Lung microvascular endothelial cell (primary cell): Measurements from ENCODE around the gene TUBA8. TPM values are rescaled to one million over a fixed set of nuclear protein-coding genes. Genes with fewer than 3 reads are reported as not detected.
A peak's percentile ranks its signal among the peaks of the same experiment; 100 is the strongest.

Experiments
- DNase-seq, 2 donors: peaks; one replicate each; pipeline versions ENCODE4 v3.0.0 to v3.0.0-alpha.2; 2010; ENCODE audit warnings: low read depth in 2 of 2
- total RNA-seq: library from RNA; depleted of rRNA; stranded (reverse); fragments of >200 nt; gene quantifications from 2 replicates; pipeline ENCODE4 v1.2.1, GENCODE V29; 2014

TUBA8 gene
- total RNA-seq, 1 donor from 2014 or later = 0.20 TPM

DNA sequence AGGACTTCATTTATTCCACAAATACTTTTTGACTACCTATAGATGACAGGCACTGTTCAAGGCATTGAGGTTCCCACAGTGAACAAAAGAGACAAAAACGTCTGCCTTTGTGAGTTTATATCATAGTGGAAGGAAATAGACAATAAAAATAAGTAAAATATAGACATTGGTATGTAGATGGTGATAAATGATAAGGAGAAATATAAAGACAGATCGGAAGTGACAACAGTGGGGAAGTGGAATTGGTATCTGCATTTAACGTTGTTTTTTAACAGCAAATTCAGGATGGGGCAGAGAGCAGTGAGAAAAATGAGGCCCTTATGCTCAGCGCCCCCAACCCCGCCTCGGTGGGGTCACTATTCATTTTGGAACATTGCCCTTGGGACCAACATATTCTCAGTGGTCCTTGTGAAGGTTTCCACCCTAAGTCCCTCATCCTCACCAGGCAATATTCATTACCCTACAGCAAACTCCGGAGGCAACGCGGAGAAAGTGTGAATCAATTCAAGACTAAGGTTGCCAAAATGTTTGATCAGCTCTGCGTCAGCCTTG lies 33.4 kb upstream of the TUBA8 start:
- no peak for DNase-seq

DNA sequence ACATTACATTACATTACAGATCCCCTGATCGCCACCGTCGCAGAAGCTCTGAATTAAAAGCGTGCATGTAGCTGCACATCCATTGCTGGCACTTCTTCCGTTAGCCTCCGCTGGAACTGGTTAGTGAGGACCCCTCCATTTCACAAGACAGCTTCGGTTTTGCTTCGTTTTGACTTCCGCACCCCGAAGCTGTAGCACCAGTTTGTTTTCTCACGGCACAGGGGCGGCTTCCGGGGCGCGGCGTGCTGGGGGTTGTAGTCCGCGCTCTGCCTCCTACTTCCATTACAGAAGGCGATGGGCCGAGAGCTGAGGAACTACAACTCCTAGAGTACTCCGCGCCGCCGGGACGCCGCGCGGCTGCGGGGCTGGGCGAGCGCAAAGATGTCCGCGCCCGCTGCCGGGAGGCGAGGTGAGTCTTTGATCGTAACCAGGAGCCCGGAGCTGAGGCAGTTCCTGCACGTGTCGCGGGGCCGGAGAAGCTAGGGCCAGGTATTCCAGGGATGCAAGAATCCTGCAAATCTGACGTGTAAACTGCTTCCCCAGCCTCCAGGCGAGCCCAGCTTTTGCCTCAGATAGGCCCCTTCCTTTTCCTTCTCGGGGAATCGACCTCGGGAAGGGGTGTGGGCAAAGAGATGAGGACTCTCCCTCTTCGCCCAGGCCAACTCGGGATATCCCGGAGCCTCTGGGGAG lies 32.8 kb upstream of the TUBA8 start, which contains the start of gene PEX26:
PEX26 (plus strand) TSS at position 352 of the 690 bp plus-strand sequence. CDS start 387 bp downstream, outside the sequence.
- peak; percentile 90 to 95 for DNase-seq

DNA sequence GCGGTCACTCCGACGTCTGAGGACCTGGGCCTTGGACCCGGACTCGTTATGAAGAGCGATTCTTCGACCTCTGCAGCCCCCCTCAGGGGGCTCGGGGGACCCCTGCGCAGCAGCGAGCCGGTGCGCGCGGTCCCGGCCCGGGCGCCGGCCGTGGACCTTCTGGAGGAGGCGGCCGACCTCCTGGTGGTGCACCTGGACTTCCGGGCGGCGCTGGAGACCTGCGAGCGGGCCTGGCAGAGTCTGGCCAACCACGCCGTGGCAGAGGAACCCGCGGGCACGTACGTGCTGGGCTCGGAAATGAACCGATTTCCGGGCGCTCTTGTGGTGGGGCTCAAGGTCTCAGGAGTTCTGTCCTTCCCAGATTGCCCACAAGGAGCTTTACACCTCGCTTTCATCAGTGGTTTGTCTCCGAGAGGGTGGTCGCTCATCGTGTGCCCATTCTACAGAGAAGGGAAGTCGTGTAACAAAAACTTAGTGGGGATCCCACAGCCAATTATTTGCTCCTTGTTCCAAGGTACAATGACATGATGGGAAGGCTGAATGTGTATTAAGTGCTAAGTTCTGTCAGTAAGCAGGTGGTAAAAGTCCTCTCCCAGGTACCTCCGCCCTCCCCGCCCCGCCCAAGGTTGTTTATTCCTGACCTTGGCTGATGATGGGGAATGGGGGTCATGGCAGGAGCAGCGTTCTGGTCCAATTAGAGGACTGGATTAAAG lies 32.1 kb upstream of the TUBA8 start:
- peak; percentile 42 to 60 for DNase-seq

DNA sequence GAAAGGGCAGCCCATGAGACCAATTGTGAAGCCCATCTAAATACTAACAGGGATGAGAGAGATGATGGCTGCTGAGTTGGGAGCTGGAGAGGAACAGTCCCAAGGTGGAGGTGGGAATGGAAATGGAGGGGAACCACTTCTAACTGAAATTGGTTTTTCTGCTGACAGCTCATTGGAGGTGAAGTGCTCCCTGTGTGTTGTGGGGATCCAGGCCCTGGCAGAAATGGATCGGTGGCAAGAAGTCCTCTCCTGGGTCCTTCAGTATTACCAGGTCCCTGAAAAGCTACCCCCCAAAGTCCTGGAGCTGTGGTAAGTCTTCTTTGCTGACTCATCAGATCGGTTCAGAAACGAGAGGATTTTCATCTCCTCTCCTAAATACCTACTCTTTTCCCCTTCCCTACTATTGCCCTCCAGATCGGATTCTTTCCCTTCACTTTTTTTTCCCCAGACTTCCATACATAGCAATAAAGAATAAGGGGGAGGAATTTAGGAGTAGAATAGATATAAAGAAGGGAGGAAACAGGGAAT lies 30.8 kb upstream of the TUBA8 start:
- no peak for DNase-seq

DNA sequence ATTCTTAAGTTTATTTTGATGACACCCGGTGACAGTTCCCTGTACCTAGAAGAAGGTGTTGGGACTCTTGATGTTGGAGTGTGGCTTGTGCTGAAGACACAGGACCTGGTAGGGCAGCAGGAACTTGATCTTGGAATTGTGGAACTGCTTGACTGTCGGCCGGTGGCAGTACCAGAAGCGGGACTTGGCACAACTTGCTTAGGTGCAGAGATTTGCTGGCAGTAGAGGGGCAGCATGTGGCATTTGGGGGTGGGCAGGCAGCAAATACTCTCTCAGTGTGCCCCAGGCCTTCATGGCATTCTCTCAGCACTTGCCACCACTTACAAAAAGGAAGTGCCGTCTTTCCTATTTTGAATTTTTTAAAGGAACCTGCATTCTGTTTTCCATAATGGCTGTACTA lies 29.2 kb upstream of the TUBA8 start:
- no peak for DNase-seq

DNA sequence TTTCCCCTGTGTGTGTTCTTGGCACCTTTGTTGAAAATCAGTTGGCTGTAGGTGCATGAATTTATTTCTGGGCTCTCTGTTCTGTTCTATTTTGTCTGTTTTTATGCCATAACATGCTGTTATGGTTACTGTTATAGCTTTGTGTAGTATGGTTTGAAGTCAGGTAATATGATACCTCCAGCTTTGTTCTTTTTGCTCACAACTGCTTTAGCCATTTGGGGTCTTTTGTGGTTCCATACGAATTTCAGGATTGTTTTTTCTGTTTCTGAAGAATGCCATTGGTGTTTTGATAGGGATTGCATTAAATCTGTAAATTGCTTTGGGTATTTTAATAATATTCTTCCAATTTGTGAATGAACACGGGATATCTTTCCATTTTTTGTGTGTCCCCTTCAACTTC lies 28.1 kb upstream of the TUBA8 start:
- DNase-seq = no peak

DNA sequence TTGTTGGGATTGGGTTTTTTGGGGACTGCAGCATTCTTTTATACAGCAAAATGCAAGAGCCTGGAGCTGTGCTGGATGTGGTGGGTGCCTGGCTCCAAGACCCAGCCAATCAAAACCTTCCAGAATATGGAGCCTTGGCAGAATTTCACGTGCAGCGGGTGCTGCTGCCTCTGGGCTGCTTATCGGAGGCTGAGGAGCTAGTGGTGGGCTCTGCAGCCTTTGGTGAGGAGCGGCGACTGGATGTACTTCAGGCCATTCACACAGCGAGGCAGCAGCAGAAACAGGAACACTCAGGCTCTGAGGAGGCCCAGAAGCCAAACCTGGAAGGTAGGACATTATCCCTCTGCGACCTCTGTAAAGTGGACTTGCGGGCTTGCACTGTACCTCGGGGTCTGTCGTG lies 27.2 kb upstream of the TUBA8 start:
- no peak for DNase-seq

DNA sequence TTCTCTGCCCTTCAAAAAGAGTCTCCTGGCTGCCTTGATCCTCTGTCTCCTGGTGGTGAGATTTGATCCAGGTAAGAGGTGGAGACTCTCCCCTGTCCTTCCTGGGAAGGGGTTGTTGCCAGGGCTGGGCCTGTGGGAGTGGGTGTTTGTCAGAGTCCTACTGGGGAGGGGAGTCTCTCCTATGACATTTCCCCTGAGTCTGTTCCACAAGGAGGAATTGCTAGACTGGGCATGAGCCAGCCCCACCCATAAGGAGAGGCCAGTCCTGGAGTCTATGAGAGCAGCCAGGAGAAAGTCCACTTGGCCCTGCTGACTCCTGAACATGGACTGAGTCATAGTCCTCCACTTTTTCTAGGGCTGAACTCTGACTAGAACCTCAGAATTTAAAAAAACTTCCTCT lies 25.4 kb upstream of the TUBA8 start:
- peak in 1 of 2 donors; percentile 49 for DNase-seq

DNA sequence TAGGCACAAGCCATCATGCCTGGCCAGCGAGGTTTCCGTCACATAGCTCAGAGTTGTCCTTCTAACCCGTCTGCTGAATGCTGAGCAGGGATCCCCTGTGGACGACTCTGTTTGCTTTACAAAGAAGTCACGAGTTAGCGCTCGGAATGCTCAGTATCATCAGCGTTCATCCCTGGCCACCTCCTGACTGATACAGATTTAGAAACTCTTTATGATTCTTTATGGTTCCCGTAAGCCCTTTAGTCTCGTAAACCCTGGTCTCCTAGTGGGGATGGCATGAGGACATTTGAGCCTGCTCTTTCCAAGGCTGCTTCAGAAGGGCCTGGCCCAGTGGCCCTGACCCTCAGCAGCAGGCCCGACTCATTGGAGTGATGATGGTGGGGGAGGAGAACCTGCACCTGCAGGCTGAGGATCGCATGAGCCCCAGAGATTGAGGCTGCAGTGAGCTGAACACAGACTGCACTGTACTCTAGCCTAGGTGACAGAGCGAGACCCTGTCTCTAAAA lies 23.2 kb upstream of the TUBA8 start:
- no peak for DNase-seq

DNA sequence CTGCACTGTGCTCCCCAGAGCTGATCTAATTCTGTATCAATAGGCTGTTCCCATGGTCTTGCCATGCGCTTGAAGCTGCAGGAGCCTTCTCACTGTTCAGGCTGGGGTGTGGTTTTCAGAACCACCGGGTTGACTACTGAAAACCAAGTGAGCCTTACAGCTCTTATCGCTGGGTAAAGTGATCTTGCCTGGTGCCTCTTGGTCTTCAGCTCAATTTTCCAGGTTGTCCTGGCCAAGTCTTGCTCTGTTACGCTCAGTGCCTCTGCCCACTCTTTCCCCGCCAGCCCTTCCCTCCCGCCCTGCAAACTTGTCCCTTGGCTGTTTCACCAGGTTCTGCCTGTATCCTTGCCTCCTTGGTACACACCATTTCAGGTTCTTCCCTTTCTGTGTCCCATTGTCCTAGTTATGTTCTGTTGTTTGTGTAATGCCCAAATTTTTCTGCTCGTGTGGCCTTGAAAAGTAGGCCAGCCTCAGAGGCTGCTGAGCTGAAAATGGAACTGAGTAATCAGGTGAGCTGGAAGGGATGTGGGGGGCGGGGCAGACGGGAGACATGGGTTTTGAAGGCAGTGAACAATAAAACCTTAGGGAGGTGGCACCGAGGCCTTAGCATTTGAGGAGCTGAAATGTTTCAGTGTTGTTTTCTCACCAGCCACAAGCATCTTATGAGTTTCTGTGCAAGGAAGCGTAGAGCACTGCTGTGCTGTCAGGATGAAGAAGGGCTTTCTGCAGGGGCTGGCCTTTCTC lies 21.6 kb upstream of the TUBA8 start:
- DNase-seq = no peak

DNA sequence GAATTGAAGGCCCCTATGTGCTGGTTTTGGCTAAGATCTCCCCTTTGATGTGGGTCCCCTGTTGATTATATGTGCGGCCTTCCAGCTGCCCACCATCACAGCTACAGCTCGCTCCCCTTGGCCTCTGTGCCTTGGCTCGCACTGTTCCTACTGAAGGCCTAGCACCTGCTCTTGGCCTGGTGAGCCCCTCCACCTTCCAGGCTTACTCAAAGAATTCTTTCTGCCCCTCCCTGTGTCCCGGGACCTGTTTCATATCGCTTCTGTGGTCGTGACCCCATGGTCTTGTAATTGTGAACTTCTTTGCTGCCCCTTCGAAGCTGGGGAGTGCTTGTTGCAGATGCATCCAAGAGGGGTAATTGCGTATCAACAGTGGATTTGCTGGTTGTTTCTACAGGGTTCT lies 20.3 kb upstream of the TUBA8 start:
- DNase-seq = no peak

DNA sequence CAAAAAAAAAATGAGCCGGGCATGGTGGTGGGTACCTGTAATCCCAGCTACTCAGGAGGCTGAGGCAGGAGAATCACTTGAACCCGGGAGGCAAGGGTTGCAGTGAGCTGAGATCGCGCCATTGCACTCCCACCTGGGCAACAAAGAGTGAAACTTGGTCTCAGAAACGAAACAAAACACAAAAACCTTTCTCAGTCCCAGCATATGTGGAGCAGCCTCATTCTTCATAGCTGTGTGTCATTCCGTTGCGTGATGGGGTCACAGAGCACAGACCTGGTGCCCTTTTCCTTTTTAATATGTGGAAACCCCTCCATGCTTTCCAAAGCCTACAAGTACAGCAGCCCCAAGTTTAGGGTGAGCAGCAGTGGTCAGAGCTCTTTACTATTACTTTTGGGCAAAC lies 19.1 kb upstream of the TUBA8 start:
- peak; percentile 19 to 51 for DNase-seq

DNA sequence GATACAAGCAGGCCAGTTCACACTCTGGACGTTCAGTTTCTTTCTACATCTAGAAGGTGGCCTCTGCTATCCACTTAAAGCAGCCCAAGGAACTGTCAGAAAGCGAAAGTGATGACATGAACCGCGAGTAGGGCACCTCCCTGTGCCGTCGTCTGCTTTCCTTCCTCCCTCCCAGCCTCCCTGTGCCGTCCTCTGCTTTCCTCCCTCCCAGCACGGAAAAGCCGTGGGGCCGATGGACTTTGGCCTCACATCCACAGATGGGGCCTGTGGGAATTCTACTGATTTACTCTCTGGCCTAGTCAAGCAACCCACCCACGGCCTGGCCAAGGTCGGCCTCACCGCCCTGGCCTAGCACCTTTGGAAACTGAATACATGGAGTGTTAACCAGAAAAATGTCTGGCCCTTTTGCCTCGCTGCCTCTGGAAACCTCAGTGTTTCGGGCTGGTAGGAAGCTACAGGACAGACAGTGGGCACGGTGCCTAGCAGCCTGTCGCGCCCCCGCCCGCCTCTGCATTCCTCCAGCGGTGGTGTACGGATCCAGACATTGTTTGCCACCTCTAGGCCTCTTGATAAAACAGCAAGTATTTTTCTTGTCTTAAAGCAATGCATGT lies 18.6 kb upstream of the TUBA8 start:
- peak; percentile 80 to 87 for DNase-seq

DNA sequence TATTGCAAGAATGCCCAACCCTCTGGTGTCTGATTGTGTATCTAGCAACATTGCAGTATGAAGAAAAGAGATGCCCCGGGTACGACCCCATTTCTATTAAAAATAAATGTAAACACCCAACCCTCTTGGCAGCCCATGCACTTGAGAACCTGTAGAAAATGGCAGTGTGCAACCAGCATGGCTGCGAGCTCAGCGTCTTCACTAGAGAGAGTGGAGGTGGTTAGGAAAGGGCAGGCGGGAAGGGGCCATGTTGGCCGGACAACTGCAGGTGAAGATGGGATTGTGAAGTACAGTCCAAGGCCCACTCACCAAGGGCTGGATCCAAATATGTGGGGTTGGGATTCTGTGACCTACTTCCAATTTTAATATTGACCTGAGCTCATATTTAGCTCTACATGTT lies 16.9 kb upstream of the TUBA8 start:
- no peak for DNase-seq

DNA sequence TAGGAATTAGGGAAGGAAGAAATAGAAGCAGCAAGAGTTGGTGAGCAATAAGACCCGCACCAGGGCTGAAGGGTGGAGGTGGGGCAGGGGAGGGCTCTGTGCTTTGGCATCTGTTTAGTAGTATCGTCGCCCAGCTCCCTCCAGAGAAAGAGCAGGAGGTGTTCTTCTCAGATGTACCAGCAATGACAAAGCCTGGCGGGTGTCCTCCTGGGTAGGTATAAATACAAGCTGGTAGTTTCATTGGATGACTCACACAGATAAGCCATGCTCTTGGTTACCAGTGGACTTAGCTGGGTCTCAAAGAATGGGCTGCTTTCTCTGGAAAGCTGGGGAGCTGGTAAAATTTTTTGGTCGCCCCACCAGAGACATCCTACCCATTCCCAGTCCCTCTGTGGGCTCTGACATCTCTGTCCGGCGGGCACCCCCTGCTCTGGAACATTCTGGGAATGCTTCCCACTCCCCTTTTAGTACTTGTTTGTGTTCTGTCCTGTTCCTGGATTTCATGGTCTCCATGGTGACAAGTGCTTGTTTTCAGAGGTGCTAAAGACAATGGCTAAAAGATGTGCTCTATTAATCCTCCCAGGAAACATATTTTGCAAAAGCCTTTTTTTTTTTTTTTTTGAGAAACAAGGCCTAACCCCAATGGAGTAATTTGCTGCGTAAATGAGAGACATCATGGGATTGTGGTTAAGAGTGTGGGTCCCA lies 15.4 kb upstream of the TUBA8 start:
- peak in 1 of 2 donors; percentile 79 for DNase-seq

DNA sequence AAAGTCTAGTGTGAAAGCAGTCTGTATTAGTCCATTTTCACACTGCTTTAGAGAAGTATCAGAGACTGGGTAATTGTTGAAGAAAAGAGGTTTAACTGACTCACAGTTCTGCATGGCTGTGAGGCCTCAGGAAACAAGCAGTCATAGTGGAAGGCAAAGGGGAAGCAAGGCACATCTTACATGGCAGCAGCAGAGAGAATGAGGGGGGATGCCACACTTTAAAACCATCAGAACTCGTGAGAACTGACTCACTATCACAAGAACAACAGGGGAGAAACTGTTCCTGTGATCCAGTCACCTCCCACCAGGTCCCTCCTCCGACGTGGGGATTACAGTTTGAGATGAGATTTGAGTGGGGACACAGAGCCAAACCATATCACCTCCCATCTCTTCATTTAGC lies 13.8 kb upstream of the TUBA8 start:
- DNase-seq = no peak

DNA sequence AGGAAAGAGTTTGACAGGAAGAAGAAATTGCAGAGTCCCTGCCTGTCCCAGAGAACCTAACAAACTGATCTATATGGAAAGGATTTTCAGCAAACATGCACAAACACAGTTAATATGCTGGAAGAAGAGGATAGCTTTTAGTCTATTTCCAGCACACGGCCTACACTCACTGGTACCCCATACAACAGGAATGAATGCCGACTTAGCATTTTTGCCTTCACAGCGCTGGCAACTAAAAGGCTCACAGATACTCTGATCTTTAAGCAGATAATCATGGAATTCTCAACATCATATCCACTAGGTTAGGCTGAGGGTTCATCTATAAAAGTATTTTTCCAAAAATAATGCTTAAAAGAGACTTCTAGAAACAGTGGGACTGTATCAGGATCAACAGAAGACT lies 9.8 kb upstream of the TUBA8 start:
- DNase-seq = no peak

DNA sequence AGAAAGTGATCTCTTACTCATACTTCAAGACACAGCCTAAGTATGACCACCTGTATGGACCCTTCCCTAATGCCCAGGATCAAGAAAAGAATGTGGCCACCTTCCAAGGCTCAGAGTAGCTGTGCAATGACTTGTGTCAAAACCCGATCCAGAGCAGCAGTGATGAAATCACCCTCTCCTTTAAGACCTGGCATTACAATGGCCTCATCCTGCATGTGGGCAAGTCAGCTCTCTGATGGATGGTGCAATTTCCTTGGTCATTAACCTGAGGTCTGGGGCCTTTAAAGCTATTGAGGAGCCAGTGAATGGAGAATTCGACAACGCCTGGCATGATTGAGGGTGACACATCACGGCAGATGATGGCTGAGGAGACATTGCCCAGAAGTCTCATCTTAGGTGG lies 9.1 kb upstream of the TUBA8 start:
- no peak for DNase-seq

DNA sequence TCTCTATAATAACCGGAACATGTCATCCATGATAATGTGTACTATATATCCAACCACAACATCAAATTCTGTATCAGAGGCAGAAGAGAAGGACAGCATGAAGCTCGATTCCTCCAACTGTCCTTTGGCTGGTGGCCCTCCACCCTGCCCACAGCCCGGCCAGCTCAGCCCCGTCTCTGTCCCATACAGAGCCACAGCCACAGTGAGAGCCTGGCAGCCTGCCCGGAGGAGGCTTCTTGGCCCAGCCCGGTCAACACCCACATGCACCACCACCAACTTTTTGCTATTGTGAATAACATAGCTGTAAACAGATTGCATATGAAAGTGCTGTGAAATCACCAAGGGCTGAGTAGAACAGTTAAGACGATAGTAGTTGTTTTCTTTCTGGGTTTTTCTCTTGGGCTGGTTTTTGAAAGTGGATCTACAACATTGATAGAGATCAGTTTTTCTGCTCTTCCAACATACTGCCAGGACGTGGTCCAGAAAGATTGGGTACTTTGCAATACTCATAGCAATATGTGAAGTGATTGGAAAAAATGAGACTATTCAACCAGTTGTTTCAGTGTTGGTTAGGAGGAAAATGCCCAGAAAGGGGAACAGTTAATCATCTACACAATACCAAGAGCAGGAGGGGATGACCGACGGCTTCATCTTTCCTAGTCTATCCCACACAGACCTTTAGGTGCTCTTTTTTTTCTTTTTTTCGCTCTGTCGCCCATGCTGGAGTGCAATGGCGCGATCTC lies 6.9 kb upstream of the TUBA8 start:
- DNase-seq = no peak

DNA sequence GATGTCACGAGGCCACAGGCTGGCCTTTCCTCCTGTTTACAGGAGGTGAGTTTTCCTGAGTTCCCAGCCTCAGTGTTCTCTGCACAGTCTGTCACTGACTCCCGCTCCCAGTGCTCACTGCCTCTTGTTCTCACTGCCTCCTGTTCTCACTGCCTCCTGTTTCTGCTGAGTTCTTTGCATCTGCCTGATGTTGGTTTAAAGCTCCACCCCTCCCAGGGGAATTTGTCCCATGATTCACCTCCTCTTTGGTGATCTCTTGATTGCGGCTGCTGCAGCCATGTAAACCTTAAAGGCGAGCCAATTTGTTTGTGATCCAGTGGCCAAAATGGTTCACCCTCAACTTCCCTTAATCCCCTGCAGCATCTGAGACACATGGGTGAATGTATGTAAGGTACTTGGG lies 6.0 kb upstream of the TUBA8 start:
- no peak for DNase-seq
